ENCODE data around the gene OPTC. TPM values are rescaled to one million over a fixed set of nuclear protein-coding genes. Genes with fewer than 3 reads are reported as not detected.
"Not testable (repeated sequence)": the region's sequence is repeated elsewhere in the genome, so short reads cannot be mapped to it uniquely, and the experiment has no call there.

The OPTC gene
- total RNA-seq, 2 experiments from 2014 or later, result not detected

GRCh38 chr1:203458078-203458477 lies 35.9 kb upstream of the OPTC start:
- ChIA-PET POLR2A (no interaction called here), CTCF (no interaction called here)
- DNase-seq, result no peak
- Mint-ChIP-seq H3K4me1 (no peaks in the 10 kb centered on the region), H3K27ac (no peak overlapping the region), H3K27me3 (peaks cover 44% of the 10 kb centered on the region), H3K4me3 (no peak overlapping the region), H3K9me3 (no peaks in the 10 kb centered on the region), H3K36me3 (ENCODE audit: low read depth) (no peaks in the 10 kb centered on the region)

GRCh38 chr1:203459671-203460201 lies 34.2 kb upstream of the OPTC start:
- H3K27me3 Mint-ChIP-seq, result peaks cover 50% of the 10 kb centered on the region
- H3K4me3 Mint-ChIP-seq, result no peak overlapping the region
- CTCF ChIA-PET, result no interaction called here
- no peak overlapping the region for H3K27ac Mint-ChIP-seq
- no peaks in the 10 kb centered on the region for H3K9me3 Mint-ChIP-seq
- POLR2A ChIA-PET, result no interaction called here
- no peaks in the 10 kb centered on the region for H3K4me1 Mint-ChIP-seq
- H3K36me3 Mint-ChIP-seq (ENCODE audit: low read depth), result no peaks in the 10 kb centered on the region
- DNase-seq, result no peak

DNA sequence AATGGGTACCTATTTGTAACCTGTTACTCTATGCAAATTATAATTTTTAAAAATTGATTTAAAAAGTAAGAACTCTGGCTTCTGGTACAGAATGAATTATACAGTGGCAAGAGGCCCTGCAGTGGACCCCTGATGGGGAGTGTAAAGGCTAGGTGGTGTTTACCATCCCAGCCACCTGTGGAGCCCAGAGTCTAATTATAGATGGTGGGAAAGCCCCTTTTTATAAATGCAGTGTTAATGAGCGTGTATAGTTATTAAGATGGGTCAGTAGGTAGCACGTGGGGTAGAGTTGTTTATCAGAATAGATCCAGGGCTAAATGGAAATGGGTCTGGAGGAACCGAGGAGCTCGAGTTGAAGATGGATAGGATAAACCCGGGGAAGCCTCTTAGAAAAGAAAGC lies 32.2 kb upstream of the OPTC start:
- ChIA-PET CTCF (no interaction called here), POLR2A (no interaction called here)
- Mint-ChIP-seq H3K4me3 (no peak overlapping the region), H3K27me3 (peaks cover 45% of the 10 kb centered on the region), H3K9me3 (no peaks in the 10 kb centered on the region), H3K36me3 (ENCODE audit: low read depth) (no peaks in the 10 kb centered on the region), H3K4me1 (no peaks in the 10 kb centered on the region), H3K27ac (no peak overlapping the region)
- no peak for DNase-seq

GRCh38 chr1:203462143-203462542 lies 31.8 kb upstream of the OPTC start:
- DNase-seq, result no peak
- Mint-ChIP-seq H3K4me1 (no peaks in the 10 kb centered on the region), H3K27ac (no peak overlapping the region), H3K4me3 (no peak overlapping the region), H3K27me3 (peaks cover 43% of the 10 kb centered on the region), H3K36me3 (ENCODE audit: low read depth) (no peaks in the 10 kb centered on the region), H3K9me3 (no peaks in the 10 kb centered on the region)
- ChIA-PET CTCF (no interaction called here), POLR2A (no interaction called here)

- CTCF ChIA-PET, result no interaction called here
- H3K4me3 Mint-ChIP-seq, result no peak overlapping the region
- H3K4me1 Mint-ChIP-seq, result no peaks in the 10 kb centered on the region
- H3K27me3 Mint-ChIP-seq, result peaks cover 41% of the 10 kb centered on the region
- no peaks in the 10 kb centered on the region for H3K36me3 Mint-ChIP-seq (ENCODE audit: low read depth)
- H3K27ac Mint-ChIP-seq, result no peak overlapping the region
- DNase-seq, result no peak
- POLR2A ChIA-PET, result no interaction called here
- no peaks in the 10 kb centered on the region for H3K9me3 Mint-ChIP-seq
These were observed 31.1 kb upstream of the OPTC start for GRCh38 chr1:203462878-203463277.

GRCh38 chr1:203463469-203464062 lies 30.4 kb upstream of the OPTC start:
- no peaks in the 10 kb centered on the region for H3K4me1 Mint-ChIP-seq
- no peak overlapping the region for H3K4me3 Mint-ChIP-seq
- CTCF ChIA-PET, result interaction anchor here (1.5 kb wide), 1 partner anchor 24 kb away, joined by 6 read pairs; no protein-coding TSS in a partner anchor
- POLR2A ChIA-PET, result no interaction called here
- no peaks in the 10 kb centered on the region for H3K9me3 Mint-ChIP-seq
- H3K36me3 Mint-ChIP-seq (ENCODE audit: low read depth), result no peaks in the 10 kb centered on the region
- peaks cover 41% of the 10 kb centered on the region for H3K27me3 Mint-ChIP-seq
- no peak overlapping the region for H3K27ac Mint-ChIP-seq
- DNase-seq, result no peak

DNA sequence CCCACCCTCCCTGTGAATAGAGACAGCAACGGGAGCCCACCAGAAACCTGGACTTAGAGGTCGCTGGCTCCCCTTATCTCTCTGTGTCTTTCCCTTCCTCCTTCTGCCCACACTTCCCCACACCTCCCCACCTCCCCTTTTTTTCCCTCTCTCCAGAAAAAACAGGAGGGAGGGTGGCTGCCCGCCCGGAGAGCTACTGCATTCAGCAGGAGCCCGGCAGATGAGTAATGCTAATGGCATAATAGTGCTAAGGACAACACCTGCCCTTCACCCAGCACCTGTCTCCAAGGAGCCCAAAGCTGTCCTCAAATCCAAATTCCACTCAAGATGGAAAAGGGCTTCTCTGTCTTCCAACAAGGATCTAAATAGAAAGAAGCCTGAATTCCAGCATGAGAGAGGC lies 29.7 kb upstream of the OPTC start:
- Mint-ChIP-seq H3K9me3 (no peaks in the 10 kb centered on the region), H3K36me3 (ENCODE audit: low read depth) (no peaks in the 10 kb centered on the region), H3K27me3 (peaks cover 36% of the 10 kb centered on the region), H3K4me1 (no peaks in the 10 kb centered on the region), H3K27ac (no peak overlapping the region), H3K4me3 (no peak overlapping the region)
- DNase-seq, result no peak
- ChIA-PET POLR2A (no interaction called here), CTCF (interaction anchor here (1.5 kb wide), 1 partner anchor 23 kb away, joined by 6 read pairs; no protein-coding TSS in a partner anchor)

DNA sequence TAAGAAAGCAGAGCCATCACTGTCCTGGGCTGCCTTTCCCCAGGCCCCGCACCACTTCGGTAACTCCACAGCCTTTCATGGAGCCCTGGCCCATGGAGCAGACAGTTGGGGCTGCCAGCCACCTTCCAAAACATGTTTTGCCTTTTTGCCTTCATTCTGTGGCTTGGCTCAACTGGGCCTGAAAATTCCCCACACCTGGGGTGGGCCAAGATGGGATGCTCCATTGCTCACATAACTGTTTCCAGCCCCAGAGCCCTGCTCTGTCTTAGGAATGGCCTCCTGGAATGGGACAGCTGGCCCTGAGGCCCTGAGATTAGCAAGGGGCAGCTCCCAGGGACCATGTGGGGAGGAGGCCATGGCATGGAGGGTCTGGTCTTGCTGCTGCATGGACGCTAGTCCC lies 29.2 kb upstream of the OPTC start:
- Mint-ChIP-seq H3K4me1 (no peaks in the 10 kb centered on the region), H3K27ac (no peak overlapping the region), H3K4me3 (no peak overlapping the region), H3K27me3 (peaks cover 35% of the 10 kb centered on the region), H3K9me3 (no peaks in the 10 kb centered on the region), H3K36me3 (ENCODE audit: low read depth) (no peaks in the 10 kb centered on the region)
- DNase-seq, result no peak
- POLR2A ChIA-PET, result no interaction called here
- CTCF ChIA-PET, result interaction anchor here (1.5 kb wide), 1 partner anchor 23 kb away, joined by 6 read pairs; no protein-coding TSS in a partner anchor

DNA sequence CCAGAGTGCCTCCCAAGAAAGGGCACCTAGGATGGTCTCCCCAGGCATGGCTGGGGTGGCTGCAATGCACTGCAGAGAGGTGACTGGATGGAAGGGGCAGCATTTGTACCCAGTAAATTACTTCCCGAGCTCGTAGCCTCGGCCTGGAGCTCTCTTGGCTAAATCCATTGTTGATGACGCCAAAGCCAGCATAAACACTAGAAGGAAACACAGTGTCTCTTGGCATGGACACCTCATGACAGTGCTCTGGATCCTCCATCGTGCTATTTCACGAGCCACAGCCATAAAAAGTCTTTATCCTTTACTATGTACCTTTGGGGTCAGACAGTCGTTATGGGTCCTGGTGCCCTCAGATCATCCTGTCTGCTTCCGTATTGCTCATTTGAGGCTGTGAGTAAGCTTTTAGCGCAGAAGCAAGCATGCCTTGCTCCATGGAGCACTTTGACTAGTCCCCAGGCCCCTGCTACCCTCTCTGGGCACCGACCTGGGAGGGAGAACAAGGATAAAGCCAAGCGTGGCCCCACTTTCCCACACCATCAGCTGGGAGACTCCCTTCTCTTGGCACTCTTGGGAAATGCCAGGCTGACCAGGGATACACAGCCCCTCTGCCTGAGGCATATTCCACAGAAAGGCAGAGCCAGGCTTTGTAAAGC lies 28.7 kb upstream of the OPTC start:
- Mint-ChIP-seq H3K27me3 (peaks cover 35% of the 10 kb centered on the region), H3K4me1 (no peaks in the 10 kb centered on the region), H3K27ac (no peak overlapping the region), H3K9me3 (no peaks in the 10 kb centered on the region), H3K4me3 (no peak overlapping the region), H3K36me3 (ENCODE audit: low read depth) (no peaks in the 10 kb centered on the region)
- POLR2A ChIA-PET, result no interaction called here
- CTCF ChIA-PET, result no interaction called here
- DNase-seq, result no peak

- H3K4me1 Mint-ChIP-seq, result no peaks in the 10 kb centered on the region
- H3K36me3 Mint-ChIP-seq (ENCODE audit: low read depth), result no peaks in the 10 kb centered on the region
- ChIA-PET CTCF (interaction anchor here (1.2 to 1.6 kb wide), 2 partner anchors 11 to 22 kb away, joined by 3 to 6 read pairs; no protein-coding TSS in a partner anchor), POLR2A (no interaction called here)
- no peak for DNase-seq
- no peak overlapping the region for H3K27ac Mint-ChIP-seq
- no peak overlapping the region for H3K4me3 Mint-ChIP-seq
- peaks cover 31% of the 10 kb centered on the region for H3K27me3 Mint-ChIP-seq
- no peaks in the 10 kb centered on the region for H3K9me3 Mint-ChIP-seq
These were observed 28.0 kb upstream of the OPTC start for GRCh38 chr1:203465948-203466347.

- POLR2A ChIA-PET; H3K36me3 Mint-ChIP-seq (ENCODE audit: low read depth); DNase-seq; H3K27ac Mint-ChIP-seq; H3K4me3 Mint-ChIP-seq; H3K9me3 Mint-ChIP-seq; H3K4me1 Mint-ChIP-seq: not testable (repeated sequence)
- CTCF ChIA-PET, result interaction anchor here (1.2 to 1.6 kb wide), 2 partner anchors 10 to 21 kb away, joined by 3 to 6 read pairs; no protein-coding TSS in a partner anchor
- H3K27me3 Mint-ChIP-seq, result peaks cover 30% of the 10 kb centered on the region
These were observed 26.9 kb upstream of the OPTC start for GRCh38 chr1:203466906-203467549.

- H3K4me3 Mint-ChIP-seq, result no peak overlapping the region
- no peak for DNase-seq
- H3K27me3 Mint-ChIP-seq, result peaks cover 33% of the 10 kb centered on the region
- ChIA-PET POLR2A (no interaction called here), CTCF (no interaction called here)
- H3K27ac Mint-ChIP-seq, result no peak overlapping the region
- H3K4me1 Mint-ChIP-seq, result no peaks in the 10 kb centered on the region
- no peaks in the 10 kb centered on the region for H3K9me3 Mint-ChIP-seq
- H3K36me3 Mint-ChIP-seq (ENCODE audit: low read depth), result no peaks in the 10 kb centered on the region
These were observed 26.4 kb upstream of the OPTC start for GRCh38 chr1:203467550-203467921.

DNA sequence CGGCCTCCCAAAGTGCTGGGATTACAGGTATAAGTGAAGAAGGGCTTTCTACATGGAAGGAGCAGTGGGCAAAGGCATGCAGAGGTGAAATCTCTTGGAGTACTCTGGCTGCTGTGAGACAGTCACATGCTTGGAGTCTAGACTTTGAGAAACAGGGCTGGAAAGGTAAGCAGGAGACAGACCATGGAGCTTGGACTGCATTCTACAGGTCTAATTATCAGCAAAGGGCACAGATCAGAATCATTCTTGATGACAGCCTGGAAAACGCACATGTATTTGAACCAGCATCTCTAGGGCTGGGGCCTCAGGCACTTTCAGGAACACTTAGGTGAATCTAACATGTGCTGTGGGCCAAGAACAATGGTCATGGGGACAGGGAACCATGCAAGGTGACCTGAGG lies 25.6 kb upstream of the OPTC start:
- Mint-ChIP-seq H3K36me3 (ENCODE audit: low read depth) (no peaks in the 10 kb centered on the region), H3K4me1 (no peaks in the 10 kb centered on the region), H3K4me3 (no peak overlapping the region), H3K9me3 (no peaks in the 10 kb centered on the region), H3K27ac (no peak overlapping the region), H3K27me3 (peaks cover 29% of the 10 kb centered on the region)
- POLR2A ChIA-PET, result no interaction called here
- CTCF ChIA-PET, result interaction anchor here (2.5 kb wide), 1 partner anchor 201 kb away, joined by 8 read pairs; no protein-coding TSS in a partner anchor
- no peak for DNase-seq

Data from activated CD4-positive, alpha-beta memory T cell treated with anti-CD3 and anti-CD28 coated beads, Interleukin-2, amount 10 ng/mL, durations not matched to agents 7 days and 5 days (primary cell).